CD4-positive, alpha-beta T cell treated with Interleukin-4 for 4 hours (primary cell): ENCODE measurements around the gene RPL39.
"Not testable (repeated sequence)": the region's sequence is repeated elsewhere in the genome, so short reads cannot be mapped to it uniquely, and the experiment has no call there.

Experiments used
- DNase-seq: peaks from one replicate; pipeline ENCODE4 v3.0.0-alpha.2; 2020

RPL39 gene

GRCh38 chrX:119762718-119763117 is 28.7 kb downstream of the RPL39 start:
- DNase-seq: no peak

- DNase-seq: no peak
These were observed 31.2 kb downstream of the RPL39 start for GRCh38 chrX:119760026-119760877.

- DNase-seq: no peak
These were observed 32.1 kb downstream of the RPL39 start for GRCh38 chrX:119759248-119759766.

- peak; percentile 6 for DNase-seq
These were observed 32.6 kb downstream of the RPL39 start for GRCh38 chrX:119758731-119759247.

GRCh38 chrX:119757979-119758730 is 33.3 kb downstream of the RPL39 start, which contains the start of gene SOWAHD:
Gene SOWAHD (plus strand): TSS chrX:119758588. CDS start chrX:119758668, 80 bp downstream.
- DNase-seq: no peak

GRCh38 chrX:119757646-119757978 is 33.8 kb downstream of the RPL39 start:
- DNase-seq: no peak

GRCh38 chrX:119756926-119757635 is 34.3 kb downstream of the RPL39 start:
- DNase-seq: no peak

GRCh38 chrX:119755981-119756533 is 35.4 kb downstream of the RPL39 start:
- DNase-seq: peak; percentile 54

- DNase-seq: peak; percentile 76
These were observed 37.7 kb downstream of the RPL39 start for GRCh38 chrX:119753639-119754257.

- no peak for DNase-seq
These were observed 38.4 kb downstream of the RPL39 start for GRCh38 chrX:119753001-119753400.

- DNase-seq: not testable (repeated sequence)
These were observed 40.7 kb downstream of the RPL39 start for GRCh38 chrX:119750751-119751150.

- DNase-seq: not testable (repeated sequence)
These were observed 41.3 kb downstream of the RPL39 start for GRCh38 chrX:119750131-119750530.

- DNase-seq: no peak
These were observed 46.1 kb downstream of the RPL39 start for GRCh38 chrX:119745283-119745848.

- no peak for DNase-seq
These were observed 52.7 kb downstream of the RPL39 start for GRCh38 chrX:119738742-119739141.
